SW 1271 (cell line): ENCODE data around the gene C19orf67.

ENCODE experiments used
- DNase-seq, 2 experiments: peaks; one replicate each; lab custom pipeline; 2025; lab: John Stamatoyannopoulos, UW

The C19orf67 gene

GRCh38 chr19:14085309-14085995 is at the start of gene C19orf67:
TSS of gene C19orf67 (minus strand) at chr19:14085783. CDS start at chr19:14085627, 156 bp downstream.
- no peak for DNase-seq

GRCh38 chr19:14135355-14135754 is 49.8 kb upstream of the C19orf67 start:
- DNase-seq: no peak

- DNase-seq: no peak
These were observed 42.4 kb upstream of the C19orf67 start for GRCh38 chr19:14127929-14128509.

- no peak for DNase-seq
These were observed 41.6 kb upstream of the C19orf67 start for GRCh38 chr19:14127176-14127575.

GRCh38 chr19:14122924-14123323 is 37.3 kb upstream of the C19orf67 start:
- no peak for DNase-seq

- no peak for DNase-seq
These were observed 34.9 kb upstream of the C19orf67 start for GRCh38 chr19:14120497-14120780.

- no peak for DNase-seq
These were observed 34.3 kb upstream of the C19orf67 start for GRCh38 chr19:14119644-14120496.

GRCh38 chr19:14119146-14119545 is 33.6 kb upstream of the C19orf67 start:
- DNase-seq: no peak

GRCh38 chr19:14118165-14119051 is 32.8 kb upstream of the C19orf67 start:
- peak in 1 of 2 experiments; percentile 41 for DNase-seq

- peak; percentile 94 to 96 for DNase-seq
These were observed 32.1 kb upstream of the C19orf67 start, which contains the start of gene PRKACA for GRCh38 chr19:14117668-14118164. TSS of gene PRKACA (minus strand) at chr19:14117762. CDS start at chr19:14117547, 215 bp downstream.

- DNase-seq: no peak
These were observed 31.5 kb upstream of the C19orf67 start for GRCh38 chr19:14116918-14117578.

GRCh38 chr19:14116525-14116917 is 30.9 kb upstream of the C19orf67 start:
- DNase-seq: no peak

- DNase-seq: no peak
These were observed 30.2 kb upstream of the C19orf67 start for GRCh38 chr19:14115756-14116155.

- no peak for DNase-seq
These were observed 29.3 kb upstream of the C19orf67 start for GRCh38 chr19:14114854-14115253.

- no peak for DNase-seq
These were observed 28.9 kb upstream of the C19orf67 start for GRCh38 chr19:14114439-14114838.

GRCh38 chr19:14113762-14114414 is 28.3 kb upstream of the C19orf67 start:
- no peak for DNase-seq

- DNase-seq: no peak
These were observed 27.3 kb upstream of the C19orf67 start for GRCh38 chr19:14112809-14113385.

- DNase-seq: no peak
These were observed 26.6 kb upstream of the C19orf67 start for GRCh38 chr19:14112051-14112808.

GRCh38 chr19:14111486-14111885 is 25.9 kb upstream of the C19orf67 start:
- no peak for DNase-seq

GRCh38 chr19:14110650-14111049 is 25.1 kb upstream of the C19orf67 start:
- no peak for DNase-seq
